A673 (cell line): ENCODE data around the gene CEP41. TPM values are rescaled to one million over a fixed set of nuclear protein-coding genes. Genes with fewer than 3 reads are reported as not detected.

Source experiments
- BruUV-seq: library from RNA; stranded (reverse); fragments of 400-500 nt; replicated peaks from 2 replicates; lab custom pipeline; 2021; lab: Mats Ljungman, UMichigan
- CTCF ChIA-PET: fragments of 300-600 bp; sonication (Branson Sonifier 250); formaldehyde crosslinking; loops from one replicate; lab custom pipeline; 2022; ENCODE audit warnings: antibody characterized with exemption; lab: Charles Lee
- POLR2A ChIA-PET: fragments of 300-600 bp; sonication (Branson Sonifier 250); formaldehyde crosslinking; loops from one replicate; lab custom pipeline; 2022; ENCODE audit warnings: antibody characterized with exemption; ENCODE audit not compliant: low non-redundant PET; lab: Charles Lee
- DNase-seq: peaks from one replicate; pipeline ENCODE4 v3.0.0-alpha.2; 2015; ENCODE audit warnings: low spot score
- H3K27ac ChIP-seq: fragments of 200-600 bp; sonication (generic); 2 replicates; pipeline ENCODE4 v1.5.1; 2016; ENCODE audit warnings: mixed run types, low read depth, mild to moderate bottlenecking, mixed read lengths, antibody characterized with exemption, low read length; ENCODE audit not compliant: poor library complexity, severe bottlenecking
- H3K27me3 ChIP-seq: fragments of 200-600 bp; sonication (generic); replicated peaks from 2 replicates; pipeline ENCODE4 v1.6.1; 2017; ENCODE audit warnings: mixed run types, low read depth, mild to moderate bottlenecking, mixed read lengths, antibody characterized with exemption, low read length; ENCODE audit not compliant: insufficient read depth, poor library complexity
- H3K36me3 ChIP-seq: fragments of 200-600 bp; sonication (generic); 2 replicates; pipeline ENCODE4 v1.6.1; 2016; ENCODE audit warnings: mixed run types, mild to moderate bottlenecking, mixed read lengths, antibody characterized with exemption, low read length; ENCODE audit not compliant: insufficient read depth, poor library complexity, severe bottlenecking
- H3K4me1 ChIP-seq: fragments of 200-600 bp; sonication (generic); 2 replicates; pipeline ENCODE4 v1.6.1; 2017; ENCODE audit warnings: mixed run types, mild to moderate bottlenecking, mixed read lengths, antibody characterized with exemption, low read length; ENCODE audit not compliant: insufficient read depth, poor library complexity, severe bottlenecking
- H3K4me3 ChIP-seq: fragments of 200-600 bp; sonication (generic); 2 replicates; pipeline ENCODE4 v1.5.1; 2016; ENCODE audit warnings: low read depth, mixed run types, mild to moderate bottlenecking, mixed read lengths, low read length; ENCODE audit not compliant: poor library complexity, severe bottlenecking
- H3K9me3 ChIP-seq: fragments of 200-600 bp; sonication (generic); 2 replicates; pipeline ENCODE4 v1.6.1; 2016; ENCODE audit warnings: mixed run types, low read depth, mild to moderate bottlenecking, mixed read lengths, antibody characterized with exemption, low read length; ENCODE audit not compliant: poor library complexity, severe bottlenecking
- EZH2 ChIP-seq: fragments of 200-600 bp; sonication (generic); IDR thresholded peaks from 2 replicates; pipeline ENCODE4 v1.6.1; 2017; ENCODE audit warnings: borderline replicate concordance, low read depth, mild to moderate bottlenecking, mixed read lengths, antibody characterized with exemption, low read length; ENCODE audit not compliant: poor library complexity, severe bottlenecking
- intact Hi-C: fragments of 100-400 bp; cut with micrococcal nuclease; formaldehyde crosslinking; loops from one replicate; pipeline ENCODE4 v1.10.0; 2022; ENCODE audit not compliant: unreplicated experiment
- total RNA-seq: library from RNA; stranded (reverse); gene quantifications from 2 replicates; pipeline ENCODE4 v1.2.3, GENCODE V29; 2021
- TF ChIP-seq, protein P1 (sequence below): fragments of 300-800, 200-600 bp; sonication (generic); conservative IDR thresholded peaks from 2 replicates; pipeline ENCODE4 v1.5.1; 2017; ENCODE audit warnings: low read depth, mild to moderate bottlenecking, antibody characterized with exemption, low read length, moderate library complexity, mixed read lengths

Gene CEP41
- total RNA-seq, 1 experiment from 2014 or later, result 25.7 TPM

DNA sequence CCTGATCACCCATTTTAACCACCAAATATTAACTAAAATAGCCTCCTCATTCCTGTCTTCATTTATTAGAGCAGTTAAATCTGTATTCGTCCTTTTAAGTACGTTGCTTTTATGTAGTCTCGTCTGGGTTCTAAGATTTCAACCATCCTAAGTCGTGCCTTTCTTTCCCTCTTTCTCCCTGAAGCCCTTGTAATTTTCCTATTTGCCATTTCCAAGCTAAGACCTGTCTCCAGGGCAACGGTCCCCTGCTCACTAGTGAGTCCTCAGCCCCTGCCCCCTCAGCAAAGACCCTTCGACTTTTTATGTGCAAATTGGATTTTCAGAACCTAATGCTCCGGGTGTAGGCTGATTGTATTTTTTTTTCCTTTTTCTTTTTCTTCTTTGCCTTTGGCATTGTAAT, 35.0 kb upstream of the CEP41 start:
- intact Hi-C loops, result no loop called here
- BruUV-seq, result no TSS peak
- no peaks in the 10 kb centered on the region for H3K36me3 ChIP-seq
- ChIA-PET POLR2A (no interaction called here), CTCF (no interaction called here)
- no peak for DNase-seq
- H3K27ac ChIP-seq, result no peak overlapping the region
- H3K4me3 ChIP-seq, result no peak overlapping the region
- H3K9me3 ChIP-seq, result peaks cover 6% of the 10 kb centered on the region
- no peak for TF ChIP-seq EZH2
- TF ChIP-seq, protein P1, sequence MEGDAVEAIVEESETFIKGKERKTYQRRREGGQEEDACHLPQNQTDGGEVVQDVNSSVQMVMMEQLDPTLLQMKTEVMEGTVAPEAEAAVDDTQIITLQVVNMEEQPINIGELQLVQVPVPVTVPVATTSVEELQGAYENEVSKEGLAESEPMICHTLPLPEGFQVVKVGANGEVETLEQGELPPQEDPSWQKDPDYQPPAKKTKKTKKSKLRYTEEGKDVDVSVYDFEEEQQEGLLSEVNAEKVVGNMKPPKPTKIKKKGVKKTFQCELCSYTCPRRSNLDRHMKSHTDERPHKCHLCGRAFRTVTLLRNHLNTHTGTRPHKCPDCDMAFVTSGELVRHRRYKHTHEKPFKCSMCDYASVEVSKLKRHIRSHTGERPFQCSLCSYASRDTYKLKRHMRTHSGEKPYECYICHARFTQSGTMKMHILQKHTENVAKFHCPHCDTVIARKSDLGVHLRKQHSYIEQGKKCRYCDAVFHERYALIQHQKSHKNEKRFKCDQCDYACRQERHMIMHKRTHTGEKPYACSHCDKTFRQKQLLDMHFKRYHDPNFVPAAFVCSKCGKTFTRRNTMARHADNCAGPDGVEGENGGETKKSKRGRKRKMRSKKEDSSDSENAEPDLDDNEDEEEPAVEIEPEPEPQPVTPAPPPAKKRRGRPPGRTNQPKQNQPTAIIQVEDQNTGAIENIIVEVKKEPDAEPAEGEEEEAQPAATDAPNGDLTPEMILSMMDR, result no peak
- no peaks in the 10 kb centered on the region for H3K4me1 ChIP-seq
- no peaks in the 10 kb centered on the region for H3K27me3 ChIP-seq

GRCh38 chr7:130473876-130474275, 33.1 kb upstream of the CEP41 start:
- Histone ChIP-seq H3K4me3 (no peak overlapping the region), H3K4me1 (no peaks in the 10 kb centered on the region), H3K27ac (no peak overlapping the region), H3K36me3 (no peaks in the 10 kb centered on the region), H3K9me3 (peaks cover 6% of the 10 kb centered on the region), H3K27me3 (no peaks in the 10 kb centered on the region)
- TF ChIP-seq, protein P1, result no peak
- no peak for TF ChIP-seq EZH2
- intact Hi-C loops, result no loop called here
- BruUV-seq, result no TSS peak
- DNase-seq, result no peak
- ChIA-PET CTCF (no interaction called here), POLR2A (no interaction called here)

DNA sequence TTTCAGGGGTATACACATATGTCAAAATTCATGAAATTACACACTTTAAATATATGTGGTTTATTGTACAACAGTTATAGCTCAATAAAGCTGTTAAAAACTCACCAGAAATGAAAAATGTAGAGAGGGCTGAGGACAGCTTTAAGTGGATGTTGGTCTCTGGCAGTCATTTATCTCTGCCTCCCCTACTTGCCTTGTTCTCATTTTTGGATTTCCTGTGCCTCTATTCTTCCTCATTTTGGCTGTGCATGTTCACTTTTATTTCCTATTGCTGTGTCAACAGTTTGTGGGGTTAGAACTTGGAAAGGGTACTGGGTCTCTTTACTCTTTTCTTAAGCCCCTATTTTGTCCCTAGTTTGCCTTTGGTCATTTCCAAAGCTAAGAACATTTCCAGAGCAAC, 32.5 kb upstream of the CEP41 start:
- DNase-seq, result no peak
- TF ChIP-seq, protein P1, result no peak
- TF ChIP-seq EZH2, result no peak
- H3K27ac ChIP-seq, result no peak overlapping the region
- H3K4me3 ChIP-seq, result no peak overlapping the region
- ChIA-PET CTCF (no interaction called here), POLR2A (no interaction called here)
- peaks cover 6% of the 10 kb centered on the region for H3K9me3 ChIP-seq
- no TSS peak for BruUV-seq
- intact Hi-C loops, result no loop called here
- no peaks in the 10 kb centered on the region for H3K36me3 ChIP-seq
- H3K4me1 ChIP-seq, result no peaks in the 10 kb centered on the region
- H3K27me3 ChIP-seq, result no peaks in the 10 kb centered on the region
